MM.1S (cell line): ENCODE results near the gene STK16.

ENCODE experiments used
- CTCF ChIP-seq: fragments of 300-600 bp; sonication (generic); IDR thresholded peaks from 2 replicates; pipeline ENCODE4 v1.5.1; 2016; ENCODE audit warnings: antibody characterized with exemption, low read length, mixed read lengths
- EZH2 ChIP-seq: fragments of 300-600 bp; sonication (generic); optimal IDR thresholded peaks from 2 replicates; pipeline ENCODE3; 2017; ENCODE audit warnings: low read depth, mild to moderate bottlenecking, antibody characterized with exemption, low read length, mixed read lengths
- EZH2phosphoT487 ChIP-seq: fragments of 300-600 bp; sonication (generic); IDR thresholded peaks from 2 replicates; pipeline ENCODE4 v1.6.1; 2018; ENCODE audit warnings: antibody characterized with exemption, low read length

GRCh38 chr2:219250049-219250781 is 4.9 kb downstream of the STK16 start:
- no peak for TF ChIP-seq CTCF
- no peak for TF ChIP-seq EZH2
- no peak for TF ChIP-seq EZH2phosphoT487
